GM20000 (cell line): ENCODE results near the gene B4GALNT4.
"Not testable (repeated sequence)": the region's sequence is repeated elsewhere in the genome, so short reads cannot be mapped to it uniquely, and the experiment has no call there.

Experiments used
- DNase-seq: peaks from one replicate; pipeline ENCODE4 v3.0.0; 2012; ENCODE audit warnings: low spot score
- TF ChIP-seq, protein P1 (sequence below): IDR thresholded peaks from 2 replicates; pipeline ENCODE4 v1.5.1; 2012; ENCODE audit warnings: mild to moderate bottlenecking, control low read depth; ENCODE audit errors: extremely low read depth, missing control alignments

The B4GALNT4 gene

GRCh38 chr11:419248-420005 lies 50.1 kb downstream of the B4GALNT4 start:
- TF ChIP-seq, protein P1, sequence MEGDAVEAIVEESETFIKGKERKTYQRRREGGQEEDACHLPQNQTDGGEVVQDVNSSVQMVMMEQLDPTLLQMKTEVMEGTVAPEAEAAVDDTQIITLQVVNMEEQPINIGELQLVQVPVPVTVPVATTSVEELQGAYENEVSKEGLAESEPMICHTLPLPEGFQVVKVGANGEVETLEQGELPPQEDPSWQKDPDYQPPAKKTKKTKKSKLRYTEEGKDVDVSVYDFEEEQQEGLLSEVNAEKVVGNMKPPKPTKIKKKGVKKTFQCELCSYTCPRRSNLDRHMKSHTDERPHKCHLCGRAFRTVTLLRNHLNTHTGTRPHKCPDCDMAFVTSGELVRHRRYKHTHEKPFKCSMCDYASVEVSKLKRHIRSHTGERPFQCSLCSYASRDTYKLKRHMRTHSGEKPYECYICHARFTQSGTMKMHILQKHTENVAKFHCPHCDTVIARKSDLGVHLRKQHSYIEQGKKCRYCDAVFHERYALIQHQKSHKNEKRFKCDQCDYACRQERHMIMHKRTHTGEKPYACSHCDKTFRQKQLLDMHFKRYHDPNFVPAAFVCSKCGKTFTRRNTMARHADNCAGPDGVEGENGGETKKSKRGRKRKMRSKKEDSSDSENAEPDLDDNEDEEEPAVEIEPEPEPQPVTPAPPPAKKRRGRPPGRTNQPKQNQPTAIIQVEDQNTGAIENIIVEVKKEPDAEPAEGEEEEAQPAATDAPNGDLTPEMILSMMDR = no peak
- no peak for DNase-seq

DNA sequence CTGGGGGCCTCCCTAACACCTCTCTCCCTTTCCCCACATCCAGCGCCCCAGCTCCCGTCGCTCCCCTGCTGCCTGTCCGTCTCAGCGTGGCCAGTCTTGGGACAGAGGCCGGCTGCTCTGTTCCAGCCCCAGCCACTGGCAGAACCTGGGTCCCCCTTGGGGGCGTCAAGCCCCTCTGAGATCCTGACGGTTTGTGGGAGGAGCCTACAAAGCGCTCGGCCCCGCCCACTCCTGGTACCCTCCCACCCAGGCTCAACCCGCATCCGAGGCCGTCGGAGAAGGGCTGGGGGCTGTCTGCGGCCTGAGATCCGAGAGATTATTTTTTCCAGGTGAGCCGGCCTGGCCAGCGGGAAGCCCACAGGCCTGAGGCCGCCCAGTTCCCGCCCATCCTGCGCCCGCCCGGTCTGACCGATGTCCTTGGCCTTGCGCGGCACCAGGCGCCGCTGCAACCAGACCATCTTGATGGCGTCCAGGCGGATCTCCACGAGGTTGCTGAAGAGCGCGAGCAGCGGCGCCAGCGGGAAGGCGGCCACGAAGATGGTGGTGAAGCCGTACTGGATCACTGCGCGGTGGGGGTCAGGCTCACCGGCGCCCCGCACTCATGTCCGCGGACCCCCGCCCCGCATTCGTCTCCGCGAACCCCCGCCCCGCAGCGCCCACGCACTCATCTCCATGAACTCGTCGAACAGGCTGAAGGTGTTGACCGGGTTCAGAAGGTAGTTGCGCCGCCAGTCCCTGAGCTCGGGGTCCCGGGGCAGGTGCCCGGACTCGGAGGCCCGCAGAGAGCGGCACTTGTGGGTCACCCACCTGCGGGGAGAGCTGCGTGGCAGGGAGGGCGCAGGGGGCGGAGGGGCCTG lies 51.0 kb downstream of the B4GALNT4 start:
- no peak for DNase-seq
- TF ChIP-seq, protein P1 = no peak

DNA sequence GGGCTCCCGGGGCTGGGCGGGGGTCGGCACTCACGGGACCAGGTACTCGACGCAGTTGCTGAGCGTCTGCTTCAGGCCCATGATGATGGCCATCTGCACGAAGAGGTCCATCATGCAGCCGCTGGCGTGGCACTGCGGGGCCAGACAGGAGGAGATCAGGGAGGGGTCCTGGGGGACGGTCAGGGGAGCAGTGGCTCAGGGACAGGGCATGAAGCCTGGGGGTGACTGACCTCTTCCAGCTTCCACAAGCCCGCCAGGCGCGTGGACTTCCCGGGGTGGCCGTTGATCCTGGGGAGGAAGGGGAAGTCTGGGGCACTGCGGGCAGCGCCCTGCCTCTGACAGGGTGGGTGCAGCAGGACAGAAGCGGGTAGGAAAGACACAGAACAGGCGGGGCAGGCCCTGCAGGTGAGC lies 51.6 kb downstream of the B4GALNT4 start:
- no peak for DNase-seq
- TF ChIP-seq, protein P1 = no peak

GRCh38 chr11:422249-422656 lies 53.0 kb downstream of the B4GALNT4 start:
- TF ChIP-seq, protein P1 = no peak
- no peak for DNase-seq

- TF ChIP-seq, protein P1 = no peak
- DNase-seq = no peak
Measured at GRCh38 chr11:424232-424631, 54.9 kb downstream of the B4GALNT4 start.

DNA sequence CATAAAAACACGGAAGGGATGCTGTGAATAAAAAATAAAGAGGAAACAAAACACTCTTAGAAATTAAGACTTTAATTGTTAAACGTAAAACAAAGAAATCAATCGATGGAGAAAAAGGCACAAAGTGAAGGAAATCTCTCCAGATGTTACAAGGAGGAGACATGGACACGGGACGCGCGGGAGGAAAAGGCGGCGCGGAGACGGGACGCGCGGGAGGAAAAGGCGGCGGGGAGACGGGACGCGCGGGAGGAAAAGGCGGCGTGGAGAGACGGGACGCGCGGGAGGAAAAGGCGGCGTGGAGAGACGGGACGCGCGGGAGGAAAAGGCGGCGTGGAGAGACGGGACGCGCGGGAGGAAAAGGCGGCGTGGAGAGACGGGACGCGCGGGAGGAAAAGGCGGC lies 55.5 kb downstream of the B4GALNT4 start:
- not testable (repeated sequence) for DNase-seq

- TF ChIP-seq, protein P1 = no peak
- DNase-seq = no peak
Measured at GRCh38 chr11:425301-425700, 56.0 kb downstream of the B4GALNT4 start.
